GM10266 (cell line): ENCODE data around the gene CUEDC1.

Experiments used
- DNase-seq: peaks from one replicate; pipeline ENCODE4 v3.0.0; 2012; ENCODE audit errors: extremely low spot score
- TF ChIP-seq, protein P1 (sequence below): IDR thresholded peaks from 2 replicates; pipeline ENCODE4 v1.5.1; 2012; ENCODE audit warnings: mild to moderate bottlenecking, low read depth; ENCODE audit not compliant: control insufficient read depth, insufficient read depth; ENCODE audit errors: missing control alignments

Gene CUEDC1

DNA sequence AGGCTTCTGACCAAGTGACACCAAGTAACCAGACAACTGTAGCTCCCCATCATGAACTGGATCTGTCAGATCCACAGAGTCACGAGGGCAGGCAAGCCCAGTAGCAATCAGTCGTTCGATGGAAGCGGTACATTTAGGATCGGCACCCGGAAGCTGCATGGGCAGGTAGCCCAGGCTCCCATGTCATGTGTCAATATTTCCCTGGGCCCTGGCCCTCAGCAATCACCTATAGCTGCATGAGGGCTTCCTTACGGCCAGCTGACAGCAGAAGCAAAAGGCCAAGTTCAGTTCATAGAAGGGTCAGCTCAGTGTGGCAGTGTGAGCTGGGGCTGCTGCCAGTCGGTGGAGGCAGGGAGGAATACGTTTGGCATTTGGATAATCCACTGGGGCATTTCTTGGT is 137.1 kb downstream of the CUEDC1 start:
- DNase-seq: no peak
- TF ChIP-seq, protein P1, sequence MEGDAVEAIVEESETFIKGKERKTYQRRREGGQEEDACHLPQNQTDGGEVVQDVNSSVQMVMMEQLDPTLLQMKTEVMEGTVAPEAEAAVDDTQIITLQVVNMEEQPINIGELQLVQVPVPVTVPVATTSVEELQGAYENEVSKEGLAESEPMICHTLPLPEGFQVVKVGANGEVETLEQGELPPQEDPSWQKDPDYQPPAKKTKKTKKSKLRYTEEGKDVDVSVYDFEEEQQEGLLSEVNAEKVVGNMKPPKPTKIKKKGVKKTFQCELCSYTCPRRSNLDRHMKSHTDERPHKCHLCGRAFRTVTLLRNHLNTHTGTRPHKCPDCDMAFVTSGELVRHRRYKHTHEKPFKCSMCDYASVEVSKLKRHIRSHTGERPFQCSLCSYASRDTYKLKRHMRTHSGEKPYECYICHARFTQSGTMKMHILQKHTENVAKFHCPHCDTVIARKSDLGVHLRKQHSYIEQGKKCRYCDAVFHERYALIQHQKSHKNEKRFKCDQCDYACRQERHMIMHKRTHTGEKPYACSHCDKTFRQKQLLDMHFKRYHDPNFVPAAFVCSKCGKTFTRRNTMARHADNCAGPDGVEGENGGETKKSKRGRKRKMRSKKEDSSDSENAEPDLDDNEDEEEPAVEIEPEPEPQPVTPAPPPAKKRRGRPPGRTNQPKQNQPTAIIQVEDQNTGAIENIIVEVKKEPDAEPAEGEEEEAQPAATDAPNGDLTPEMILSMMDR: no peak

DNA sequence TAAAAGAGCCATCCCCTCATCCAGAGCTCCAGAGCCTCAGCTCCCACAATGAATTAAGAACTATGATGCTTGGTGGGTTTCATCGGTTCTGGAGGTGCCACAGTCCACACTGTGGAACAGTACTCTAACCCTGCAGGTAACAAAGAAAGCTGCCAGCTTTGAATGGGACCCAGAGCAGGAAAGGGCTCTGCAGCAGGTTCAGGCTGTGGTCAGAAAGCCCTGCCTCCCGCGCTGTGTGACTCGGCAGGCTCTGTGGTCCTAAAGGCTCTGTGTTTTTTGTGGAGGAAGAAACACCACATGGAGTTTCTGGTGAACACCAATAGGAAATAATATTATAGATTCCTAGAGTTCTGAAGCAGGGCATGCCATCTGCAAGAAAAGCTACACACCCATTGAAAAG is 137.9 kb downstream of the CUEDC1 start:
- TF ChIP-seq, protein P1: no peak
- DNase-seq: no peak

DNA sequence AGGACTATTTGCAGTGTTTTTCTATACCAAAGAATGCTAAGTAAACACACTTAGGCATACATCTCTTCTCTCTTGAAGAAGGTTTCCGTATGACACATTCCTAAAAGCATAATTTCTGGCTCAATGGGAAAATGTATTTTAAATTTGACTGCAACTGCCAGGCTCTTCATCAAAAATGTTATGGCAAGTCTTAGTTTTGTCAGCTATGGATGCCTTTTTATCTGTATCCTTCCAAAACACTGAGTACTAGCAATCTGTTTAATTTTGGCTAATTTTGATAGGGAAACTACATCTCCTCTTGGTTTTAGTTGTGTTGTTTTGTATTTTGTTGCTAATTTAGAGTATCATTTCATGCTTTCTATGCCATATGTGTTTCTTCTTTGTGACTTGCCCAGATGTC is 140.8 kb downstream of the CUEDC1 start:
- TF ChIP-seq, protein P1: no peak
- no peak for DNase-seq

DNA sequence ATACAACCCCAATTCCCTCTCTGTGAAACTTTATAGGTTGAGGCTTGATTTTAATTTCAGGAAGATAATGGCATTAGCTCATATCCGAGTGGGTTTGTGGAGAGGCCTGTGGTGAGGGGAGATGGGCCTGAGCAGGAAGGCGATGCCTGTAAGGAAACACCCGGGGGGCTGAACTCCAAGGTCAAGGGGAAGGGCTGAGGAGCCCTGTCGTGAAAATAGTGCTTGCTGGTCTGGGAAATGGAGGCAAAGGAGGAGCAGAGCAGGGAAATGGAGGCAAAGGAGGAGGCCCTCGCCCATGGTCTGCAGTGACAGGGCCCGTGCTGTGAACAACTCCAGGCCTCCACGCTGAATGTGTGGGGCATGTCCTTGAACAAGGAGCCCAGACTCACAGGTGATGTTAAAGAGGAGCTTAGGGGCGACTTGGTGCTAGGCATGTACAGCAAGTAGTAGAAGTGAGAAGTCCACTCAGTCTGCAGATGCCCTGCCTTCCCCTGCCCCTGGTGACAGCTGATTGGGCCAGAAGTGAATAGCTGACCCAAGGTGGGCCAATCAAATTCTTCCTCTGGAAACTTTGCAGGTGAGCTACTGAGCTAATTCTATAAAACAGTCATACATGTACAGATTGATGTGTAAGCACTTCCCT is 143.5 kb downstream of the CUEDC1 start:
- TF ChIP-seq, protein P1: no peak
- no peak for DNase-seq
